Measurements from ENCODE around the gene NR0B1.

The NR0B1 gene

GRCh38 chrX:30262763-30263162, 46.4 kb downstream of the NR0B1 start:
- DNase-seq = no peak

GRCh38 chrX:30261012-30261411, 48.2 kb downstream of the NR0B1 start:
- DNase-seq = no peak

GRCh38 chrX:30259927-30260326, 49.3 kb downstream of the NR0B1 start:
- no peak for DNase-seq
